IPS DF 4.7 (cell line): Measurements from ENCODE around the gene SIK3.
"Not testable (repeated sequence)": the region's sequence is repeated elsewhere in the genome, so short reads cannot be mapped to it uniquely, and the experiment has no call there.

ENCODE experiments used
- DNase-seq: peaks from one replicate; pipeline ENCODE4 v3.0.0-alpha.2; 2013; ENCODE audit warnings: low spot score; ENCODE audit errors: extremely low read depth

The SIK3 gene

GRCh38 chr11:116827461-116827860, 270.8 kb downstream of the SIK3 start:
- no peak for DNase-seq

- no peak for DNase-seq
Measured at GRCh38 chr11:116826751-116827431, 271.3 kb downstream of the SIK3 start.

- DNase-seq: no peak
Measured at GRCh38 chr11:116825854-116826750, 272.1 kb downstream of the SIK3 start.

- DNase-seq: no peak
Measured at GRCh38 chr11:116825434-116825833, 272.8 kb downstream of the SIK3 start.

- DNase-seq: no peak
Measured at GRCh38 chr11:116823031-116823843, 275.0 kb downstream of the SIK3 start, which contains the start of gene APOA4. APOA4 (minus strand) TSS chr11:116823304; CDS start chr11:116823191, 113 bp downstream.

GRCh38 chr11:116822575-116822974, 275.7 kb downstream of the SIK3 start:
- DNase-seq: no peak

GRCh38 chr11:116821050-116821918, 276.9 kb downstream of the SIK3 start:
- no peak for DNase-seq

- no peak for DNase-seq
Measured at GRCh38 chr11:116819049-116819448, 279.2 kb downstream of the SIK3 start.

GRCh38 chr11:116814502-116814901, 283.7 kb downstream of the SIK3 start:
- DNase-seq: no peak

GRCh38 chr11:116813781-116814471, 284.3 kb downstream of the SIK3 start:
- no peak for DNase-seq

- DNase-seq: no peak
Measured at GRCh38 chr11:116813170-116813569, 285.1 kb downstream of the SIK3 start.

GRCh38 chr11:116812109-116812508, 286.1 kb downstream of the SIK3 start:
- no peak for DNase-seq

- no peak for DNase-seq
Measured at GRCh38 chr11:116811194-116811593, 287.0 kb downstream of the SIK3 start.

GRCh38 chr11:116808262-116809175, 289.7 kb downstream of the SIK3 start:
- no peak for DNase-seq

- no peak for DNase-seq
Measured at GRCh38 chr11:116807601-116808261, 290.5 kb downstream of the SIK3 start.

GRCh38 chr11:116804001-116804400, 294.2 kb downstream of the SIK3 start:
- DNase-seq: no peak

- DNase-seq: not testable (repeated sequence)
Measured at GRCh38 chr11:116801662-116802061, 296.6 kb downstream of the SIK3 start.

- no peak for DNase-seq
Measured at GRCh38 chr11:116800610-116801009, 297.6 kb downstream of the SIK3 start.
